ENCODE data around the gene C6orf62. TPM values are rescaled to one million over a fixed set of nuclear protein-coding genes. Genes with fewer than 3 reads are reported as not detected.

The C6orf62 gene
- total RNA-seq, 1 donor from 2014 or later: 155 TPM

- DNase-seq: no peak
- Mint-ChIP-seq H3K4me1 (ENCODE audit: low read depth, unreplicated experiment) (peaks cover 5% of the 10 kb centered on the region), H3K36me3 (ENCODE audit: unreplicated experiment) (no peaks in the 10 kb centered on the region)
These were observed 9.8 kb downstream of the C6orf62 start for GRCh38 chr6:24709014-24709711.

GRCh38 chr6:24708612-24709011 lies 10.3 kb downstream of the C6orf62 start:
- H3K27ac Mint-ChIP-seq (ENCODE audit: unreplicated experiment): no peak overlapping the region
- peaks cover 2% of the 10 kb centered on the region for H3K27me3 Mint-ChIP-seq (ENCODE audit: unreplicated experiment)
- TF ChIP-seq CTCF (IDR thresholded peaks at IDR 0.05; ENCODE audit: partially characterized antibody, unreplicated experiment): no peak
- no peak for DNase-seq
- no peak overlapping the region for H3K4me3 Mint-ChIP-seq (ENCODE audit: unreplicated experiment)
- H3K36me3 Mint-ChIP-seq (ENCODE audit: unreplicated experiment): no peaks in the 10 kb centered on the region
- H3K4me1 Mint-ChIP-seq (ENCODE audit: low read depth, unreplicated experiment): no peaks in the 10 kb centered on the region
- H3K9me3 Mint-ChIP-seq (ENCODE audit: unreplicated experiment): peaks cover 2% of the 10 kb centered on the region

More at GRCh38 chr6:24709014-24709711, 9.8 kb downstream of the C6orf62 start:
- Mint-ChIP-seq H3K4me3 (ENCODE audit: unreplicated experiment) (no peak overlapping the region), H3K9me3 (ENCODE audit: unreplicated experiment) (peaks cover 2% of the 10 kb centered on the region), H3K27me3 (ENCODE audit: unreplicated experiment) (peaks cover 2% of the 10 kb centered on the region), H3K27ac (ENCODE audit: unreplicated experiment) (no peak overlapping the region)
- no peak for TF ChIP-seq CTCF (IDR thresholded peaks at IDR 0.05; ENCODE audit: partially characterized antibody, unreplicated experiment)

- no peak overlapping the region for H3K4me3 Mint-ChIP-seq (ENCODE audit: unreplicated experiment)
- no peaks in the 10 kb centered on the region for H3K27me3 Mint-ChIP-seq (ENCODE audit: unreplicated experiment)
- no peak for DNase-seq
- no peaks in the 10 kb centered on the region for H3K36me3 Mint-ChIP-seq (ENCODE audit: unreplicated experiment)
- no peak overlapping the region for H3K27ac Mint-ChIP-seq (ENCODE audit: unreplicated experiment)
- peaks cover 2% of the 10 kb centered on the region for H3K9me3 Mint-ChIP-seq (ENCODE audit: unreplicated experiment)
- no peak for TF ChIP-seq CTCF (IDR thresholded peaks at IDR 0.05; ENCODE audit: partially characterized antibody, unreplicated experiment)
- no peaks in the 10 kb centered on the region for H3K4me1 Mint-ChIP-seq (ENCODE audit: low read depth, unreplicated experiment)
These were observed 14.5 kb downstream of the C6orf62 start for GRCh38 chr6:24704468-24704867.

- no peak overlapping the region for H3K27ac Mint-ChIP-seq (ENCODE audit: unreplicated experiment)
- no peaks in the 10 kb centered on the region for H3K27me3 Mint-ChIP-seq (ENCODE audit: unreplicated experiment)
- no peak for DNase-seq
- no peak for TF ChIP-seq CTCF (IDR thresholded peaks at IDR 0.05; ENCODE audit: partially characterized antibody, unreplicated experiment)
- no peaks in the 10 kb centered on the region for H3K36me3 Mint-ChIP-seq (ENCODE audit: unreplicated experiment)
- no peak overlapping the region for H3K4me3 Mint-ChIP-seq (ENCODE audit: unreplicated experiment)
- peaks cover 2% of the 10 kb centered on the region for H3K9me3 Mint-ChIP-seq (ENCODE audit: unreplicated experiment)
- no peaks in the 10 kb centered on the region for H3K4me1 Mint-ChIP-seq (ENCODE audit: low read depth, unreplicated experiment)
These were observed 16.2 kb downstream of the C6orf62 start for GRCh38 chr6:24702720-24703282.
